NAMALWA (cell line): ENCODE measurements around the gene LRRC43.
A peak's percentile ranks its signal among the peaks of the same experiment; 100 is the strongest.
"Not testable (repeated sequence)": the region's sequence is repeated elsewhere in the genome, so short reads cannot be mapped to it uniquely, and the experiment has no call there.

Source experiments
- DNase-seq: peaks from one replicate; pipeline ENCODE4 v3.0.0-alpha.2; 2015; ENCODE audit warnings: low spot score

LRRC43 gene

GRCh38 chr12:122194804-122195203 lies 11.9 kb downstream of the LRRC43 start:
- DNase-seq, result no peak

DNA sequence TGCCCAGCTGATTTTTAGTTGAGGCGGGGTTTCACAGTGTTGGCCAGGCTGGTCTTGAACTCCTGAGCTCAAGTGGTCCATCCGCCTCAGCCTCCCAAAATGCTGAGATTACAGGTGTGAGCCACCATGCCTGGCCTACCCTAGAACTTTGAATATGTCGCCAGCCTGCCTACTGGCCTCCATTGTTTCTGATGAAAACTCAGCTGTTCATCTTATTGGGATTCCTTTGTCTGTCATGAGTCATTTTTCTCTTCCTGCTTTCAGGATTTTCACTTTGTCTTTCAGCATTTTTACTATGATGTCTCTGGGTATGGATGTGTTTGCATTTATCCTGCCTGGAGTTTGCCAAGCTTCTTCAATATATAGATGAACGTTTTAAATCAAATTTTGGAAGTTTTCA lies 12.5 kb downstream of the LRRC43 start:
- no peak for DNase-seq

DNA sequence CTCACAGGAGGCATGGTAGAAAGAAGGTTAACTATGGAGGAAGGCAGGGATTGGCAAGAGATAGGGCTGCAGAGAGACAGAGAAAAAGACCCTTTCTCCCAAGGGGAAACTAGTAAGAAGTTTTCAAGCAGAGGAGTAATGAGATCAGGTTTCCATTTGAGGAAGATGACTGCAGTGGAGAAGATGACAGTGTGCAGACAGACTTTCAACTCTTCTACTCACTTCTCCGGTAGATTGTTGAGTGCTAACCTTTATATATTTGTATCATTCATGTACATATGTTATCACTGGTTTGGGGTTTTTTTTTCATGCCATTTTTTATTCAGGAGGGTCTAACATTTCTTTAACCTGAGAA lies 14.7 kb downstream of the LRRC43 start:
- no peak for DNase-seq

- DNase-seq, result no peak
These were observed 16.8 kb downstream of the LRRC43 start for GRCh38 chr12:122199484-122200355.

DNA sequence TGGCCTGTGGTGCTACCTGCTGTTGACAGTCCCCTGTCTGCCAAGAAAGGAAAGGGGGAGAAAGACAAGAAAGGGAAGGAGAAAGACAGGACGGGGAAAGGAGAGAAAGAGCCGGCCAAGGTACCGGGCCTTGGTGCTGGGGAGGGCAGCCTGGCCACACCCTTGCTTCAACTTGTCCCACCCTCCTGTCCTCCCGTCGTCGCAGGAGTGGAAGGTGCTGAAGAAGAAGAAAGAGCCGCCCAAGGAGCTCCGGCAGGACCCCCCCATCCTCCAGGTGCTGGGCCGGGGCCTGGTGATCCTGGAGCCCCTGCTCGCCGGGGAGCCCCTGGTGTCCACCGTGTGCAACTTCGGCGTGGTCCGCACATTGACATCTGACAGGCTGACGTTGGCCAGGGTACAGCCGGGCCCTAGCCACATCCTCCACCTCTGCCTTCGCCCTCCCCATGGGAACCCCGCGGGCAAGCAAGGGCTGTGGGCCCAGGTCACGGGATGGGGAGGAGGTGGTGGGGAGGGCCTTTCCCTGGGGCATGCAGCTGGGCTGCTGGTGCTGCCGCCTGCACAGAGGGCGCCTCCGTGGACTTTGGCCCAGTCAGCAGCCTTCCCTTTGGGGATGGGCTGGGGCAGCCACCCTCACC lies 17.7 kb downstream of the LRRC43 start:
- no peak for DNase-seq

DNA sequence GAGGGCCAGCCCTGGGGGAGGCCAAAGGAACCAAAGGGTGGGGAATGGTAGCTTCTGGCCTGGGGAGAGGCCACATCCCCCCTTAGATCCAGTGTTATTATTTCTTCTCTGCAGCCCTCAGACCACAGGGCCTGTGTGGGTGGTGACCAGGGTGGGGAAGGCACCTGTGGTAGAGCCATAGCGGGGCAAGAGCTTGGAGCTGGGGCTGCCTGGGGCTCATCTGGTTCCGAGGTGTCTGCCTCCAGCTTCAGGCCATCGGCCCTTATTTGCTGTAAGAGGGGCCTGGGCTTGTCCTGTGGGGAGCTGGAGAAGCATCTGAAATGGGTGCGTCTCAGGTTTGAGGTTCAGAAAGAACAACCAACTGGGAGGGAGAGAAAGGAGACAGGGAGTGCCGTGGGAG lies 18.5 kb downstream of the LRRC43 start:
- DNase-seq, result no peak

DNA sequence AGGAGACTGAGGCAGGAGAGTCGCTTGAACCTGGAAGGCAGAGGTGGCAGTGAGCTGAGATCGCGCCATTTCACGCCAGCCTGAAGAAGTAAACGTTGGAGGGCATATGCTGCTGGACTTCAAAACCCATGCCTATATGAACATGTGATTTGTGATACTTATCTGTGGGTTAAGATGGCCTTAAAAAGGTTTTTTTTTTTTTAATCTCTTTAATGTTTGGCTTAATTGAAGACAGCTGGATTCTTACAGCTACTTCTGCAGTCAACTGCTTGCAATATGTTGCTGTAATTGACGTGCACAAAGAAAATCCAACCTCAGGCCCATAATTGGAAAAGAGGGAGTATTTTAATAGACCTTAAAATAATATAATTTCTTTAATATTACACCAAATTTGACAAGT lies 19.1 kb downstream of the LRRC43 start:
- no peak for DNase-seq

DNA sequence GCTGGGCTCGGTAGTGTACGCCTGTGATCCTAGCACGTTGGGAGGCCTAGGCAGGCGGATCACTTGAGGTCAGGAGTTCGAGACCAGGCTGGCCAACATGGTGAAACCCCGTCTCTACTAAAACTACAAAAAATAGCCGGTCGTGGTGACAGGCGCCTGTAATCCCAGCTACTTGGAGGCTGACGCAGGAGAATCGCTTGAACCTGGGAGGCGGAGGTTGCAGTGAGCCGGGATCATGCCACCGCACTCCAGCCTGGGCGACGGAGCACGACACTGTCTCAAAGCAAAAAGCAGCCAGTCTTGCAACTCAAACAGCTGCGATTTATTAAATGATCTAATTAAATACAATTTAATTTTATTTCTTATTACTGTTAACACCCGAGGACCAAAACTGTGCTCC lies 19.9 kb downstream of the LRRC43 start:
- DNase-seq, result not testable (repeated sequence)

DNA sequence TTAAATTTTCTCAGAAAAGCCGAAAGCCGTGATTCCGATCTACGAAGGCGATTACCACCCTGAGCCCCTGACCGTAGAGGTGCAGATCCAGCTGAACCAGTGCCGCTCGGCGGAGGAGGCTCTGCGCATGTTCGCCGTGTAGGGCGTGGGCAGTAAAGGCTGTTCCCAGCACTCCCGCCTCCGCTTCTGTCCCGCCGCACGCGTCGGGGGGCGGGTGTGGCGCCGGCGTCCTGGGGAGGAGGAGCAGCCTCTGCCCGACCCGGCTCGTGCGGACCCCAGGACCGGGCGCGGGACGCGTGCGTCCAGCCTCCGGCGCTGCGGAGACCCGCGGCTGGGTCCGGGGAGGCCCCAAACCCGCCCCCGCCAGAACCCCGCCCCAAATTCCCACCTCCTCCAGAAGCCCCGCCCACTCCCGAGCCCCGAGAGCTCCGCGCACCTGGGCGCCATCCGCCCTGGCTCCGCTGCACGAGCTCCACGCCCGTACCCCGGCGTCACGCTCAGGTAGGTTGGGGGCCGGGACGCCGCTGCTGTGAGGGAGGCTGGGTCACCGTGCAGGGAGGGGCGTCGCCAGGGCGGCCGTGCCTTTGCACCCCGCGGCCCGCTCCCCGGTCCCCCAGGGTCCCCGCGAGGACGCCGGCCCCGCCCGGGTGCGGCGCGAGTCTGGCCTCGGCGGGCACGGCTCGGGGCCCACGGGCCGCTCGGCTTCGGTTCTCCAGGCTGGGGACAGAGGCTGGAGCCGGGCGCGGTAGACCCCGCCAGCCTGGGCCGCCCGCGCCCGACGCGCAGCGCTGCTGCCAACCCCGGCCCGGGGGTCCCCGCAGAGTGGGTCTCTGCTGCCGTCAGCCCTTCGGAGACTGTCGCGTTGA lies 20.6 kb downstream of the LRRC43 start, which contains the start of gene B3GNT4:
B3GNT4 (plus strand) TSS at position 409 of the 866 bp plus-strand sequence. CDS start 910 bp downstream, outside the sequence.
- DNase-seq, result no peak

GRCh38 chr12:122204167-122205052 lies 21.5 kb downstream of the LRRC43 start:
- DNase-seq, result no peak

DNA sequence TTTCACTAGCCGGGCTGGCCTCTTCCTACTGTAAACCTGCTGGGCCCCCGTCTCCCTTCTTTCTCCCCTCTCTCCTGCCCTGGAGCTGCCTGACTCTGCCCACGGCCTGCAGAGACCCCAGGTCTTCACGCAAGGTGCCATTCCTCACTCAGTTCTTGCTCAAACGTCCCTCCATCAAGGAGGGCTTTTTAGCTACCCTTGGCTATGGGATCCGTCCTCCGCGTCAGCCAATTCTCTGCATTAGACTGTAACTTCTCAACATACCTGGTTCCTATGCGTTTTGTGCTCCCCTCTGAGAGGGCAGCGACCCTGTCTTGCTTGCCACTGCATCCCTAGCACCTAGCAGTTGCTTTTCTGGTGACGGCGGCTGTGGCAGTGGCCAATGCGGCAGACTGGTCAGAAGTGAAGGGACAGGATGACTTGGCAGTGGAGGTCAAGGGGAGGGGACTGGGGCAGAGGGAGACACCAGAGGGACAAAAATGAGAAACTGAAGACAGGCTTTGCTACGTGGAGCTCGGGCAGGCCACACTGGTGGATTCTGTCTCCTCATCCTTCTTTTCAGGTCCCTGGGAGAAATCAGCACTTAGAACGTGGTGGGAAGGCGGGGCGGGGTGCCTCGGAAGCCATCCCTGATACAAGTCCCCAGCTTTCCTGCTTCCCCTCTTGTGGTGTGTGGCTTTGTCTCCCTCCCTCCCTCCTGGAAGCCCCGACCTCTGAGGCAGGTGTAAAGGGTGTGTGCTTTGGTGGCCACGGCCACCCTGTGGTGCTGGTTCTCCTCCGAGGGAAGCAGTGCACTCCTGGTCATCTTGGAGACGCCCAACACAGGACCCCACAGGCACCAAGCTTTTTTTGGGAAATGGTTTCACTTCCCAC lies 22.4 kb downstream of the LRRC43 start:
- no peak for DNase-seq

DNA sequence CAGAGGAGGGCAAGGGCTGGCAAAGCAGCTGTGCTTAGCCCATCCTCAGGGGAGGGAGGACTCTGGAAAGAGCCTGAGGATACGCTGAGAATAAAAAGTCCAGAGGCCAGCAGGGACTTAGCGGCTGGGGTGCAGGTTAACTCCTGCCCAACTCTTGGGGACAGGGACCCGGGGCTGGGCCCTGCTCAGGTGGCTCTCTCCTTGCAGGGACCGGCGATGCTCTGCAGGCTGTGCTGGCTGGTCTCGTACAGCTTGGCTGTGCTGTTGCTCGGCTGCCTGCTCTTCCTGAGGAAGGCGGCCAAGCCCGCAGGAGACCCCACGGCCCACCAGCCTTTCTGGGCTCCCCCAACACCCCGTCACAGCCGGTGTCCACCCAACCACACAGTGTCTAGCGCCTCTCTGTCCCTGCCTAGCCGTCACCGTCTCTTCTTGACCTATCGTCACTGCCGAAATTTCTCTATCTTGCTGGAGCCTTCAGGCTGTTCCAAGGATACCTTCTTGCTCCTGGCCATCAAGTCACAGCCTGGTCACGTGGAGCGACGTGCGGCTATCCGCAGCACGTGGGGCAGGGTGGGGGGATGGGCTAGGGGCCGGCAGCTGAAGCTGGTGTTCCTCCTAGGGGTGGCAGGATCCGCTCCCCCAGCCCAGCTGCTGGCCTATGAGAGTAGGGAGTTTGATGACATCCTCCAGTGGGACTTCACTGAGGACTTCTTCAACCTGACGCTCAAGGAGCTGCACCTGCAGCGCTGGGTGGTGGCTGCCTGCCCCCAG lies 23.4 kb downstream of the LRRC43 start:
- DNase-seq, result no peak

DNA sequence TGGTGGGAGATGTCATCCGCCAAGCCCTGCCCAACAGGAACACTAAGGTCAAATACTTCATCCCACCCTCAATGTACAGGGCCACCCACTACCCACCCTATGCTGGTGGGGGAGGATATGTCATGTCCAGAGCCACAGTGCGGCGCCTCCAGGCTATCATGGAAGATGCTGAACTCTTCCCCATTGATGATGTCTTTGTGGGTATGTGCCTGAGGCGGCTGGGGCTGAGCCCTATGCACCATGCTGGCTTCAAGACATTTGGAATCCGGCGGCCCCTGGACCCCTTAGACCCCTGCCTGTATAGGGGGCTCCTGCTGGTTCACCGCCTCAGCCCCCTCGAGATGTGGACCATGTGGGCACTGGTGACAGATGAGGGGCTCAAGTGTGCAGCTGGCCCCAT lies 24.1 kb downstream of the LRRC43 start:
- DNase-seq, result no peak

GRCh38 chr12:122207391-122207790 lies 24.5 kb downstream of the LRRC43 start:
- no peak for DNase-seq

DNA sequence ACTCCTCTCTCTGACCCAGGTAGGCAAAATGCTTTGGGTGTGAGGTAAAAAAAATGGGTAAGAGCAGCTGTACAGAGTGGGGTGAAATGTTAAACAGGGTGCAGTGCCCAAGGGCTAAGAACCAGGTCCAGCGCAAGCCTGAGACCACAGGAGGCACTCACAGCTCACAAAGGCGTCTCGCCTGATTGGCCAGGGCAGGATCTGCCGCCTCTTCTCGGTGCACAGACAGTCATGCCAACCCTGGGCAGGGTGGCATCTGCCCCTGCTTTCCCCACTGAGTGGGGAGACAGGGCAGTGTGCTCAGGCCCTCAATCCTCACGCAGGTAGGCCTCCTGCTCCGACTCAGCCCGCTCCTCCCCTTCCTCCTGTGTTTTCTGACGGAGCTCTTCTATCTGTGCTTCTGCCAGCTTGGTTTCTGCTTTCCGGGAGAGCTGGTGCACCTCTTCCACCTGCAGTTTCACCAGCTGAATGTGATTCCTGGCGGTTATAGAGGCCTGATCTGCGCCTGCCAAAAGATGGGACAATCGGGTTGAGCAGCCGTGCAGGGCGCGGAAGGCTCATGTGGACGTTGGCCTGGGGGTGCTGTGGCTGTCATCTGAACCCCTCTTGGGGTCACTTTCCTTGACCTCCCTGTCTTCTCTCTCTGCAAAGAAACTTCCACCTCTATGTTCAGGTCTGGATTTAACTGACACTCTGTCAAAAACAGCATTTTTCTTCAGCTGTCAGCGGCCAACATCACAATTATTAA lies 25.3 kb downstream of the LRRC43 start:
- DNase-seq, result no peak

DNA sequence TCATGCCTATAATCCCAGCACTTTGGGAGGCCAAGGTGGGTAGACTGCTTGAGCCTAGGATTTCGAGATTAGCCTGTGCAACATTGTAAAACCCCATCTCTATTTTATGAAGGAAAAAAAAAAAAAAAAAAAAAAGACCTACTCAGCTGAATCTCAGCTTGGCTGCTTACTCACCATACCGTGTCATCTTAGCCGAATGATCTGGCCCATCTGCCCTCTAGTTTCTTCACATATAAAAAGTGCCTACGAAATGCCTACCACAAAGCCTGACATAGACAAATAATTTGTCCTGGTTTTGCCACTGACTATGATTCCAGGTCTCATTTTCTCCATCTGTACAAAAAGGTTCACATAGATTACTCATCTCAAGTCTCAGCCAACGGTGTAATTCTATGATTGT lies 32.8 kb downstream of the LRRC43 start:
- DNase-seq, result no peak

DNA sequence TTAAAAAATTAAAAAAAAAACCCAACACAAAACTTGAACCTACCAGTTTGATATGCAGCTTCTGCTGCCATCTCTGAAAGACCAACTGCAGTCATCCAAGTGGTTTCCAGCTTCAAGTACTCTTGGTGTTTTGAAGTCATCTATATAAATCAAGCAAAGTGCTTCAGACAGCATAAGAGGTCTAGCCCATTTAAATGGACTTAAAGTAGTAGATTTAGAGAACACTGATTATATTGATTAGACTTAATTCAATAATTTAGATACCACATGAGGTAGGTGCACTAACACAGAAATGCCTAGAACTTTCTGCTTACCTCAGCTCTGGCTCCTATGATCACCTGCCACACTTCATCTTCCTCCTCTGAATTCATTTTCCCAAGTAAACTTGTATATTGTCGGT lies 33.5 kb downstream of the LRRC43 start:
- no peak for DNase-seq

- peak; percentile 99 for DNase-seq
These were observed 42.9 kb downstream of the LRRC43 start, which contains the start of gene DIABLO for GRCh38 chr12:122225683-122226365. Gene DIABLO (minus strand): TSS chr12:122226052. CDS start chr12:122226014, 38 bp downstream.
